ENCODE measurements around the gene TVP23A. TPM values are rescaled to one million over a fixed set of nuclear protein-coding genes. Genes with fewer than 3 reads are reported as not detected.

The TVP23A gene
- total and polyA plus RNA-seq, 2 donors (not counting 1 experiment from before 2014, with no cell fraction given) = 0.37 to 3.2 TPM

GRCh38 chr16:10840703-10841102, 22.1 kb upstream of the TVP23A start:
- Histone ChIP-seq H3K4me3 (ENCODE audit: control extremely low read depth in 1 of 5, extremely low read depth in 1 of 5, insufficient read depth in 1 of 5, low read depth in 2 of 5, low read length in 4 of 5) (no peak overlapping the region), H3K36me3 (replicated peaks in 1 of 2; ENCODE audit: control extremely low read depth in 1 of 2, control insufficient read depth in 1 of 2, extremely low read depth in 1 of 2, insufficient read depth in 2 of 2, low read length in 1 of 2) (no peaks in the 10 kb centered on the region), H3K4me2 (replicated peaks; ENCODE audit: low read depth, low read length, poor library complexity, severe bottlenecking) (no peak overlapping the region), H3K27ac (ENCODE audit: low read length in 2 of 2) (no peak overlapping the region), H3K27me3 (replicated peaks in 1 of 4; ENCODE audit: control extremely low read depth in 1 of 4, control insufficient read depth in 3 of 4, insufficient read depth in 4 of 4, low read length in 3 of 4) (no peaks in the 10 kb centered on the region), H3K79me2 (ENCODE audit: control insufficient read depth, insufficient read depth, low read length) (no peaks in the 10 kb centered on the region), H3K9ac (ENCODE audit: low read length) (no peak overlapping the region), H3K4me1 (ENCODE audit: control insufficient read depth in 2 of 2, insufficient read depth in 2 of 2, low read length in 2 of 2) (peaks cover 9 to 12% of the 10 kb centered on the region in 2 donors), H4K20me1 (ENCODE audit: control insufficient read depth, insufficient read depth, low read length, poor library complexity, severe bottlenecking) (no peaks in the 10 kb centered on the region), H2AFZ (ENCODE audit: insufficient read depth, low read depth, low read length, poor library complexity, severe bottlenecking) (no peak overlapping the region), H3K9me3 (ENCODE audit: control extremely low read depth in 1 of 3, control insufficient read depth in 2 of 3, insufficient read depth in 1 of 3, low read length in 2 of 3) (peaks cover 0 to 6% (median 0%) of the 10 kb centered on the region in 3 donors)
- H3K4me3 Mint-ChIP-seq = no peak overlapping the region
- H3K27ac Mint-ChIP-seq = no peak overlapping the region
- no peak for DNase-seq
- no peak for ATAC-seq (ENCODE audit: low read depth)
- no peaks in the 10 kb centered on the region for H3K9me3 Mint-ChIP-seq (ENCODE audit: insufficient read depth)
- WGBS (ENCODE audit: insufficient coverage) = 91% methylated on average over 14 of the region's 16 CpGs
- POLR2A ChIA-PET = no interaction called here
- intact Hi-C loops (cut with micrococcal nuclease) = no loop called here
- CTCF ChIA-PET = no interaction called here
- TF ChIP-seq EZH2 (IDR thresholded peaks at IDR 0.05; ENCODE audit: borderline replicate concordance, insufficient read depth, low read depth, low read length, poor library complexity, severe bottlenecking) = no peak
- TF ChIP-seq CTCF (IDR thresholded peaks at IDR 0.05) = no peak
- no peaks in the 10 kb centered on the region for H3K27me3 Mint-ChIP-seq
- H3K4me1 Mint-ChIP-seq = peaks cover 25% of the 10 kb centered on the region

GRCh38 chr16:10839279-10839666, 20.7 kb upstream of the TVP23A start:
- 100% methylated on average over 1 of the region's 6 CpGs for WGBS (ENCODE audit: insufficient coverage)
- ATAC-seq (ENCODE audit: low read depth) = no peak
- Mint-ChIP-seq H3K4me1 (peaks cover 28% of the 10 kb centered on the region), H3K4me3 (no peak overlapping the region), H3K27me3 (no peaks in the 10 kb centered on the region), H3K27ac (no peak overlapping the region), H3K9me3 (ENCODE audit: insufficient read depth) (no peaks in the 10 kb centered on the region)
- no peak overlapping the region for H3K4me3 ChIP-seq (ENCODE audit: control extremely low read depth in 1 of 5, extremely low read depth in 1 of 5, insufficient read depth in 1 of 5, low read depth in 2 of 5, low read length in 4 of 5)
- TF ChIP-seq EZH2 (IDR thresholded peaks at IDR 0.05; ENCODE audit: borderline replicate concordance, insufficient read depth, low read depth, low read length, poor library complexity, severe bottlenecking) = no peak
- TF ChIP-seq CTCF (IDR thresholded peaks at IDR 0.05) = no peak
- no peaks in the 10 kb centered on the region for H3K27me3 ChIP-seq (replicated peaks in 1 of 4; ENCODE audit: control extremely low read depth in 1 of 4, control insufficient read depth in 3 of 4, insufficient read depth in 4 of 4, low read length in 3 of 4)
- POLR2A ChIA-PET = no interaction called here
- CTCF ChIA-PET = no interaction called here
- H3K36me3 ChIP-seq (replicated peaks in 1 of 2; ENCODE audit: control extremely low read depth in 1 of 2, control insufficient read depth in 1 of 2, extremely low read depth in 1 of 2, insufficient read depth in 2 of 2, low read length in 1 of 2) = no peaks in the 10 kb centered on the region
- intact Hi-C loops (cut with micrococcal nuclease) = no loop called here
- H3K4me1 ChIP-seq (ENCODE audit: control insufficient read depth in 2 of 2, insufficient read depth in 2 of 2, low read length in 2 of 2) = peaks cover 9 to 13% of the 10 kb centered on the region in 2 donors
- no peaks in the 10 kb centered on the region for H4K20me1 ChIP-seq (ENCODE audit: control insufficient read depth, insufficient read depth, low read length, poor library complexity, severe bottlenecking)
- no peaks in the 10 kb centered on the region for H3K79me2 ChIP-seq (ENCODE audit: control insufficient read depth, insufficient read depth, low read length)
- no peak for DNase-seq
- no peak overlapping the region for H2AFZ ChIP-seq (ENCODE audit: insufficient read depth, low read depth, low read length, poor library complexity, severe bottlenecking)
- H3K4me2 ChIP-seq (replicated peaks; ENCODE audit: low read depth, low read length, poor library complexity, severe bottlenecking) = no peak overlapping the region
- no peak overlapping the region for H3K9ac ChIP-seq (ENCODE audit: low read length)
- H3K27ac ChIP-seq (ENCODE audit: low read length in 2 of 2) = no peak overlapping the region
- H3K9me3 ChIP-seq (ENCODE audit: control extremely low read depth in 1 of 3, control insufficient read depth in 2 of 3, insufficient read depth in 1 of 3, low read length in 2 of 3) = peaks cover 0 to 6% (median under 1%) of the 10 kb centered on the region in 3 donors
